NB4 (cell line): ENCODE results near the gene MOB3C.
"Not testable (repeated sequence)": the region's sequence is repeated elsewhere in the genome, so short reads cannot be mapped to it uniquely, and the experiment has no call there.

ENCODE experiments used
- DNase-seq: peaks from one replicate; pipeline ENCODE4 v3.0.0; 2010; ENCODE audit warnings: low read depth
- H3K4me3 ChIP-seq: one replicate; pipeline ENCODE4 v1.5.1; 2011; ENCODE audit warnings: mild to moderate bottlenecking, low read depth, low read length, moderate library complexity
- MYC ChIP-seq: IDR thresholded peaks from 2 replicates; pipeline ENCODE4 v1.6.1; 2011; ENCODE audit warnings: low read depth, low read length
- POLR2A ChIP-seq: IDR thresholded peaks from 2 replicates; pipeline ENCODE4 v1.6.1; 2011; ENCODE audit warnings: mild to moderate bottlenecking; ENCODE audit not compliant: insufficient read length; ENCODE audit errors: extremely low read depth
- TF ChIP-seq, protein P1 (sequence below): IDR thresholded peaks from one replicate; pipeline ENCODE4 v1.5.1; 2012; ENCODE audit warnings: low read depth, low read length
- TF ChIP-seq, protein P2 (sequence below): IDR thresholded peaks from 2 replicates; pipeline ENCODE4 v1.6.1; 2011; ENCODE audit warnings: low read depth, low read length

The MOB3C gene

GRCh38 chr1:46655848-46656247, 39.2 kb upstream of the MOB3C start:
- TF ChIP-seq POLR2A (no peak), MYC (no peak)
- TF ChIP-seq, protein P1, sequence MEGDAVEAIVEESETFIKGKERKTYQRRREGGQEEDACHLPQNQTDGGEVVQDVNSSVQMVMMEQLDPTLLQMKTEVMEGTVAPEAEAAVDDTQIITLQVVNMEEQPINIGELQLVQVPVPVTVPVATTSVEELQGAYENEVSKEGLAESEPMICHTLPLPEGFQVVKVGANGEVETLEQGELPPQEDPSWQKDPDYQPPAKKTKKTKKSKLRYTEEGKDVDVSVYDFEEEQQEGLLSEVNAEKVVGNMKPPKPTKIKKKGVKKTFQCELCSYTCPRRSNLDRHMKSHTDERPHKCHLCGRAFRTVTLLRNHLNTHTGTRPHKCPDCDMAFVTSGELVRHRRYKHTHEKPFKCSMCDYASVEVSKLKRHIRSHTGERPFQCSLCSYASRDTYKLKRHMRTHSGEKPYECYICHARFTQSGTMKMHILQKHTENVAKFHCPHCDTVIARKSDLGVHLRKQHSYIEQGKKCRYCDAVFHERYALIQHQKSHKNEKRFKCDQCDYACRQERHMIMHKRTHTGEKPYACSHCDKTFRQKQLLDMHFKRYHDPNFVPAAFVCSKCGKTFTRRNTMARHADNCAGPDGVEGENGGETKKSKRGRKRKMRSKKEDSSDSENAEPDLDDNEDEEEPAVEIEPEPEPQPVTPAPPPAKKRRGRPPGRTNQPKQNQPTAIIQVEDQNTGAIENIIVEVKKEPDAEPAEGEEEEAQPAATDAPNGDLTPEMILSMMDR, result no peak
- TF ChIP-seq, protein P2, sequence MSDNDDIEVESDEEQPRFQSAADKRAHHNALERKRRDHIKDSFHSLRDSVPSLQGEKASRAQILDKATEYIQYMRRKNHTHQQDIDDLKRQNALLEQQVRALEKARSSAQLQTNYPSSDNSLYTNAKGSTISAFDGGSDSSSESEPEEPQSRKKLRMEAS, result no peak
- no peak overlapping the region for H3K4me3 ChIP-seq
- DNase-seq, result no peak

DNA sequence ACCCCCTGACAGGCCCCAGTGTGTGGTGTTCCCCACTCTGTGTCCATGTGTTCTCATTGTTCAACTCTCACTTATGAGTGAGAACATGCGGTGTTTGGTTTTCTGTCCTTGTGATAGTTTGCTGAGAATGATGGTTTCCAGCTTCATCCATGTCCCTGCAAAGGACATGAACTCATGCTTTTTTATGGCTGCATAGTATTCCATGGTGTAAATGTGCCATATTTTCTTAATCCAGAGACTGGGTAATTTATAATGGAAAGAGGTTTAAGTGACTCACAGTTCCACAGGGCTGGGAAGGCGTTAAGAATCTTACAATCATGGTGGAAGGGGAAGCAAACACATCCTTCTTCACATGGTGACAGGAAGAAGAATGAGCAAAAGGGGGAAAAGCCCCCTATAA, 38.1 kb upstream of the MOB3C start:
- H3K4me3 ChIP-seq, DNase-seq: not testable (repeated sequence)

DNA sequence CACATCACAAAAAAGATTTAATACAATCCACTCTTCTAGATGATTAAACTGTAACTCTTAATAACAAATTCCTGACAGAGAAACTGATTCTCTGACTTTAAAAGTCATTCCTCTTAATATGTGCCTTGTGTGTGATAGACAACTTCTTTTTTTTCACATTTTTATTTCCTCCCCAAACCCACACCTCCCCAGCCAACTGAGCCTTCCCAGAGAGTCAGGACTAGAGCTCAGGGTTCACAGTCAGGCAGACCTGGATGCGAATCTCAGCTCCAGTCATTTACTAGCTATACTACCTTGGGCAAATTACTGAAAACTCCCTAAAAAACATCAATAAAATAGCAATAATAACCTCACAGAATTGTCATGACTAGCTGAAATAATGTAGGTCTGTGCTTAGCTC, 37.4 kb upstream of the MOB3C start:
- TF ChIP-seq MYC, result no peak
- TF ChIP-seq, protein P1, result no peak
- no peak for TF ChIP-seq POLR2A
- TF ChIP-seq, protein P2, result no peak
- no peak for DNase-seq
- no peak overlapping the region for H3K4me3 ChIP-seq

DNA sequence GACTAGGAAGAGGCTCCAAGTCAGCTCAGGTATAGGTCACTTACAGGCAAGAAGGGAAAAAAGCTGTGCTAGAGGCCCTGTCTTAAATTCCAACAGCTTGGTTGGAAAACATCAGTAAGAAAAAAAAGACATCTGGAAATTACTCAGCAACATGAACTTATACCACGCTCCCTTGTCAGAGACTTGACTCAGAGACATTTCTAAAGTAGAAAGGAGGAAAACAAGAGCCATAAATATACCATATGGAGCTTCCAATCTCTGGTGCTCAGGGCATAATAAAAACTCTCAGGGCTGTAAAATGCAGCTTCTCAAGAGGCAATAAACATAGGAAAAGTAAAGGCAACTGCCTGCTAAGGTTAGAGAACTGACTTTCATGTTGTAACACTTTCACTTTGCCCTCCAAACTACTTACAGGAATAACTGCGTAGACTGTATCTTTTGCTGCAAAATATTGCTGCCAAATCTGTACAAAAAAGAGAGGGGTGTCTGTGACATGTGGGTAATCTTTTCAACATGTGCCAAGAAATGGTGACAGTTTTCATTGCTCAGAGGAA, 36.9 kb upstream of the MOB3C start:
- no peak for DNase-seq
- no peak for TF ChIP-seq POLR2A
- no peak for TF ChIP-seq MYC
- TF ChIP-seq, protein P1, result no peak
- TF ChIP-seq, protein P2, result no peak
- no peak overlapping the region for H3K4me3 ChIP-seq

DNA sequence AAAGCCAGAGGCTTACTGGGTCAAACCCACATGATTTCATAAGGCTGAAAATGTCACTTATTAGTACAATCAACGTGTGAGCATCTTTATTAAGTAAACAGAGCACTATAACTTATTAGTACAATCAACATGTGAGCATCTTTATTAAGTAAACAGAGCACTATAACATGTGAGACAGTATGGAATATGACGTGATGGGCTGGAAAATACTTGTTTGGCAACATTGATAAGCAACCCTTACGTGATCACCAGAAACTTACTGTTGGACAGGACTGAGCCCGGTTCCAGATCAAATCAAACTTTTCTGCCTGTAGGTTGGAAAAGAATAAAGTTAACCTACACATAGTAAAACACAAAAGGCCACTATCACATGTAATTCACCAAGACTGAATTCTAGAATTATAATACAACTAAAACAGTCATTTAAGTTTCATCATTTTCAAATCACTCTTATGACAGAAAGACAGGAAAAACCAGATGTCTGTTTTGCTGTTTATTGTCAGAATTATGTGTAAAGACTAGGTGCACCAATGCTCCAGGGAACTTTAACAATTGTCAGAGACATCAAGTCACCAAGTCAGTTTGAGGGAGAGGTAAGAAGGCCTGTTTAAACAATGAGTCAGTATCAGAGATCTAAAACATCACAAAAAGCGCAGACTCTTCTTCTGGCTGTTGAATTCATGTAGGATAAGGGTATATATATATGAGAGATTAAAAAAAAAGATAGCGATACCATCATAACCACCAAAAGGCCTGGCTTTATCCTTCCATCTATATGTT, 35.9 kb upstream of the MOB3C start:
- TF ChIP-seq MYC (no peak), POLR2A (no peak)
- TF ChIP-seq, protein P2, result no peak
- TF ChIP-seq, protein P1, result no peak
- DNase-seq, result no peak
- no peak overlapping the region for H3K4me3 ChIP-seq

- DNase-seq, H3K4me3 ChIP-seq: not testable (repeated sequence)
Measured at GRCh38 chr1:46651152-46651551, 34.5 kb upstream of the MOB3C start.

GRCh38 chr1:46650491-46650890, 33.9 kb upstream of the MOB3C start:
- TF ChIP-seq, protein P1, result no peak
- TF ChIP-seq MYC (no peak), POLR2A (no peak)
- TF ChIP-seq, protein P2, result no peak
- DNase-seq, result no peak
- H3K4me3 ChIP-seq, result no peak overlapping the region
